Measurements from ENCODE around the gene CNGB1.
"Not testable (repeated sequence)": the region's sequence is repeated elsewhere in the genome, so short reads cannot be mapped to it uniquely, and the experiment has no call there.

Gene CNGB1

GRCh38 chr16:57925310-57925709 is 45.6 kb downstream of the CNGB1 start:
- DNase-seq (ENCODE audit: low spot score) = no peak

GRCh38 chr16:57924514-57924913 is 46.4 kb downstream of the CNGB1 start:
- DNase-seq (ENCODE audit: low spot score) = no peak

- DNase-seq (ENCODE audit: low spot score) = no peak
These were observed 47.1 kb downstream of the CNGB1 start for GRCh38 chr16:57923841-57924240.

- no peak for DNase-seq (ENCODE audit: low spot score)
These were observed 47.5 kb downstream of the CNGB1 start for GRCh38 chr16:57923418-57923817.

GRCh38 chr16:57920880-57921229 is 50.1 kb downstream of the CNGB1 start:
- no peak for DNase-seq (ENCODE audit: low spot score)

GRCh38 chr16:57920215-57920879 is 50.6 kb downstream of the CNGB1 start:
- DNase-seq (ENCODE audit: low spot score) = no peak

GRCh38 chr16:57918994-57919393 is 51.9 kb downstream of the CNGB1 start:
- DNase-seq (ENCODE audit: low spot score) = no peak

GRCh38 chr16:57918444-57918843 is 52.5 kb downstream of the CNGB1 start:
- DNase-seq (ENCODE audit: low spot score) = no peak

- DNase-seq (ENCODE audit: low spot score) = not testable (repeated sequence)
These were observed 53.0 kb downstream of the CNGB1 start for GRCh38 chr16:57917929-57918328.

- DNase-seq (ENCODE audit: low spot score) = not testable (repeated sequence)
These were observed 53.4 kb downstream of the CNGB1 start for GRCh38 chr16:57917489-57917888.

- DNase-seq (ENCODE audit: low spot score) = no peak
These were observed 54.0 kb downstream of the CNGB1 start for GRCh38 chr16:57916735-57917438.

- DNase-seq (ENCODE audit: low spot score) = no peak
These were observed 55.0 kb downstream of the CNGB1 start for GRCh38 chr16:57915811-57916488.

- no peak for DNase-seq (ENCODE audit: low spot score)
These were observed 55.7 kb downstream of the CNGB1 start for GRCh38 chr16:57915267-57915666.

GRCh38 chr16:57914244-57915173 is 56.4 kb downstream of the CNGB1 start:
- DNase-seq (ENCODE audit: low spot score) = no peak

GRCh38 chr16:57912529-57913260 is 58.2 kb downstream of the CNGB1 start:
- no peak for DNase-seq (ENCODE audit: low spot score)

GRCh38 chr16:57911743-57912142 is 59.2 kb downstream of the CNGB1 start:
- DNase-seq (ENCODE audit: low spot score) = no peak

GRCh38 chr16:57910696-57911095 is 60.2 kb downstream of the CNGB1 start:
- no peak for DNase-seq (ENCODE audit: low spot score)

- no peak for DNase-seq (ENCODE audit: low spot score)
These were observed 62.4 kb downstream of the CNGB1 start for GRCh38 chr16:57908409-57908987.

- DNase-seq (ENCODE audit: low spot score) = no peak
These were observed 64.3 kb downstream of the CNGB1 start for GRCh38 chr16:57906382-57907316.

GRCh38 chr16:57904101-57904500 is 66.8 kb downstream of the CNGB1 start:
- no peak for DNase-seq (ENCODE audit: low spot score)
